Measurements from ENCODE around the gene VRK3. TPM values are rescaled to one million over a fixed set of nuclear protein-coding genes. Genes with fewer than 3 reads are reported as not detected.

Gene VRK3, protein sequence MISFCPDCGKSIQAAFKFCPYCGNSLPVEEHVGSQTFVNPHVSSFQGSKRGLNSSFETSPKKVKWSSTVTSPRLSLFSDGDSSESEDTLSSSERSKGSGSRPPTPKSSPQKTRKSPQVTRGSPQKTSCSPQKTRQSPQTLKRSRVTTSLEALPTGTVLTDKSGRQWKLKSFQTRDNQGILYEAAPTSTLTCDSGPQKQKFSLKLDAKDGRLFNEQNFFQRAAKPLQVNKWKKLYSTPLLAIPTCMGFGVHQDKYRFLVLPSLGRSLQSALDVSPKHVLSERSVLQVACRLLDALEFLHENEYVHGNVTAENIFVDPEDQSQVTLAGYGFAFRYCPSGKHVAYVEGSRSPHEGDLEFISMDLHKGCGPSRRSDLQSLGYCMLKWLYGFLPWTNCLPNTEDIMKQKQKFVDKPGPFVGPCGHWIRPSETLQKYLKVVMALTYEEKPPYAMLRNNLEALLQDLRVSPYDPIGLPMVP
- 37.6 to 39.0 TPM (median 38.3 TPM) in 5 replicates for total RNA-seq (2022; extraction: Qiagen RNA extraction)

GRCh38 chr19:50025022-50025793 is at the start of gene VRK3:
VRK3 (minus strand) TSS chr19:50025372; CDS start chr19:50016162, 9,210 bp downstream.

GRCh38 chr19:50025794-50026549 is 800 bp upstream of the VRK3 start, which contains the start of gene ZNF473:
ZNF473 (plus strand) TSS chr19:50026005; CDS start chr19:50031083, 5,078 bp downstream.

GRCh38 chr19:49960980-49961379 is 64.2 kb downstream of the VRK3 start, which contains the start of gene SIGLEC11:
SIGLEC11 (minus strand) TSS chr19:49961172; CDS start chr19:49961081, 91 bp downstream.

GRCh38 chr19:49929121-49929610 is 96.0 kb downstream of the VRK3 start, which contains the start of the genes ATF5 and NUP62:
ATF5 (plus strand) TSS chr19:49929205; CDS start chr19:49930851, 1,646 bp downstream.
NUP62 (minus strand) TSS chr19:49929504; CDS start chr19:49909807, 19,697 bp downstream.

Other genes with a start within 250 kb of the VRK3 start
- gene FUZ, start 212.1 kb downstream of the VRK3 start, total RNA-seq (2022; extraction: Qiagen RNA extraction) = 14.8 to 15.7 TPM (median 15.3 TPM) in 5 replicates
- gene MED25, start 207.1 kb downstream of the VRK3 start, total RNA-seq (2022; extraction: Qiagen RNA extraction) = 50.2 to 70.6 TPM (median 70.4 TPM) in 5 replicates
- gene PTOV1, start 174.2 kb downstream of the VRK3 start, total RNA-seq (2022; extraction: Qiagen RNA extraction) = 105 to 154 TPM (median 149 TPM) in 5 replicates
- gene PNKP, start 157.8 kb downstream of the VRK3 start, total RNA-seq (2022; extraction: Qiagen RNA extraction) = 34.8 to 51.2 TPM (median 47.0 TPM) in 5 replicates
- 68.1 to 118 TPM (median 112 TPM) in 5 replicates for gene AKT1S1, start 148.0 kb downstream of the VRK3 start, total RNA-seq (2022; extraction: Qiagen RNA extraction)
- 19.9 to 22.5 TPM (median 21.7 TPM) in 5 replicates for gene TBC1D17, start 147.7 kb downstream of the VRK3 start, total RNA-seq (2022; extraction: Qiagen RNA extraction)
- 0.74 to 0.86 TPM (median 0.79 TPM) in 5 replicates for gene IL4I1, start 128.5 kb downstream of the VRK3 start, total RNA-seq (2022; extraction: Qiagen RNA extraction)
- gene ATF5, start 96.2 kb downstream of the VRK3 start, total RNA-seq (2022; extraction: Qiagen RNA extraction) = 46.4 to 52.5 TPM (median 47.7 TPM) in 5 replicates
- gene NUP62, start 95.9 kb downstream of the VRK3 start, total RNA-seq (2022; extraction: Qiagen RNA extraction) = 75.7 to 88.4 TPM (median 84.1 TPM) in 5 replicates
- gene SIGLEC11, start 64.2 kb downstream of the VRK3 start, total RNA-seq (2022; extraction: Qiagen RNA extraction) = 0.09 to 0.17 TPM (median 0.09 TPM) in 5 replicates
- 7.5 to 10.3 TPM (median 9.5 TPM) in 5 replicates for gene ZNF473, start 633 bp upstream of the VRK3 start, total RNA-seq (2022; extraction: Qiagen RNA extraction)
- gene IZUMO2, start 137.9 kb upstream of the VRK3 start, total RNA-seq (2022; extraction: Qiagen RNA extraction) = not detected in 5 replicates
- gene MYH14, start 178.2 kb upstream of the VRK3 start, total RNA-seq (2022; extraction: Qiagen RNA extraction) = 5.3 to 6.4 TPM (median 5.8 TPM) in 5 replicates

Measured in A549 treated with AZD2906 at 1 μM for 4 hours (cell line).